ENCODE measurements around the gene FAM13A. TPM values are rescaled to one million over a fixed set of nuclear protein-coding genes. Genes with fewer than 3 reads are reported as not detected.
A peak's percentile ranks its signal among the peaks of the same experiment; 100 is the strongest.

Gene FAM13A
- total RNA-seq, 1 donor from 2014 or later = 39.9 TPM

GRCh38 chr4:88693792-88694191 lies 363.2 kb downstream of the FAM13A start:
- DNase-seq (ENCODE audit: low spot score) = no peak
- ATAC-seq = no peak
- intact Hi-C loops (cut with DNase I) = no loop called here

GRCh38 chr4:88690355-88690754 lies 366.6 kb downstream of the FAM13A start:
- DNase-seq (ENCODE audit: low spot score) (no peak), ATAC-seq (peak; percentile 75)
- intact Hi-C loops (cut with DNase I) = no loop called here

- intact Hi-C loops (cut with DNase I) = no loop called here
- ATAC-seq (no peak), DNase-seq (ENCODE audit: low spot score) (no peak)
Measured at GRCh38 chr4:88681209-88681608, 375.8 kb downstream of the FAM13A start.

Other genes with a start within 250 kb of the FAM13A start
- 1.5 TPM for gene TIGD2, start 54.3 kb upstream of the FAM13A start, total RNA-seq

Data from sciatic nerve (tissue), 2 donors.